Activated T-cell treated with anti-CD3 and anti-CD28 coated beads, Interleukin-2, amount 50 U/mL, for 24 hours (primary cell): ENCODE measurements around the gene CYSTM1.

ENCODE experiments used
- DNase-seq: peaks from one replicate; pipeline ENCODE4 v3.0.0-alpha.2; 2020
- H3K27ac Mint-ChIP-seq: 2 replicates; pipeline ENCODE4 v1.8.0; 2020; ENCODE audit warnings: mild to moderate bottlenecking, mixed read lengths
- H3K27me3 Mint-ChIP-seq: 2 replicates; pipeline ENCODE4 v1.8.0; 2020; ENCODE audit warnings: mixed read lengths
- H3K36me3 Mint-ChIP-seq: 2 replicates; pipeline ENCODE4 v1.8.0; 2020; ENCODE audit warnings: low read depth, mixed read lengths
- H3K4me1 Mint-ChIP-seq: 2 replicates; pipeline ENCODE4 v1.8.0; 2020; ENCODE audit warnings: low read depth, mixed read lengths
- H3K4me3 Mint-ChIP-seq: 2 replicates; pipeline ENCODE4 v1.8.0; 2020; ENCODE audit warnings: mild to moderate bottlenecking, moderate library complexity, mixed read lengths
- H3K9me3 Mint-ChIP-seq: 2 replicates; pipeline ENCODE4 v1.8.0; 2020; ENCODE audit warnings: mixed read lengths

Gene CYSTM1

GRCh38 chr5:140174465-140175366 lies at the start of gene CYSTM1:
Gene CYSTM1, plus strand, starts transcription at chr5:140175188. Its CDS starts 19,278 bp downstream, at chr5:140194466.
- peaks cover 17% of the 10 kb centered on the region for H3K4me1 Mint-ChIP-seq
- no peaks in the 10 kb centered on the region for H3K9me3 Mint-ChIP-seq
- H3K27ac Mint-ChIP-seq: peak within 1 kb of the TSS; percentile 91
- peaks cover 5% of the 10 kb centered on the region for H3K27me3 Mint-ChIP-seq
- peak; percentile 97 for DNase-seq
- H3K4me3 Mint-ChIP-seq: peak within 1 kb of the TSS; percentile 92
- peaks cover 7% of the 10 kb centered on the region for H3K36me3 Mint-ChIP-seq

GRCh38 chr5:140125637-140126036 lies 49.4 kb upstream of the CYSTM1 start, which contains the start of gene IGIP:
Gene IGIP, plus strand, starts transcription at chr5:140125937. Its CDS starts 2,540 bp downstream, at chr5:140128477.
- no peak within 1 kb of the TSS for H3K27ac Mint-ChIP-seq
- no peaks in the 10 kb centered on the region for H3K36me3 Mint-ChIP-seq
- no peak within 1 kb of the TSS for H3K4me3 Mint-ChIP-seq
- no peaks in the 10 kb centered on the region for H3K27me3 Mint-ChIP-seq
- H3K9me3 Mint-ChIP-seq: no peaks in the 10 kb centered on the region
- no peak for DNase-seq
- peaks cover 45% of the 10 kb centered on the region for H3K4me1 Mint-ChIP-seq

- H3K36me3 Mint-ChIP-seq: no peaks in the 10 kb centered on the region
- H3K4me1 Mint-ChIP-seq: peaks cover 50% of the 10 kb centered on the region
- H3K4me3 Mint-ChIP-seq: no peak overlapping the region
- no peaks in the 10 kb centered on the region for H3K9me3 Mint-ChIP-seq
- no peak for DNase-seq
- H3K27me3 Mint-ChIP-seq: no peaks in the 10 kb centered on the region
- no peak overlapping the region for H3K27ac Mint-ChIP-seq
Measured at GRCh38 chr5:140126315-140127012, 48.5 kb upstream of the CYSTM1 start.

- Mint-ChIP-seq H3K36me3 (no peaks in the 10 kb centered on the region), H3K4me1 (peaks cover 50% of the 10 kb centered on the region), H3K27me3 (no peaks in the 10 kb centered on the region), H3K4me3 (no peak overlapping the region), H3K27ac (no peak overlapping the region), H3K9me3 (no peaks in the 10 kb centered on the region)
- DNase-seq: no peak
Measured at GRCh38 chr5:140128376-140128775, 46.6 kb upstream of the CYSTM1 start.

- Mint-ChIP-seq H3K36me3 (no peaks in the 10 kb centered on the region), H3K4me1 (peaks cover 48% of the 10 kb centered on the region), H3K4me3 (no peak overlapping the region), H3K27ac (no peak overlapping the region), H3K9me3 (no peaks in the 10 kb centered on the region), H3K27me3 (no peaks in the 10 kb centered on the region)
- no peak for DNase-seq
Measured at GRCh38 chr5:140130949-140131733, 43.8 kb upstream of the CYSTM1 start.

GRCh38 chr5:140131967-140132409 lies 43.0 kb upstream of the CYSTM1 start:
- no peak for DNase-seq
- Mint-ChIP-seq H3K27me3 (no peaks in the 10 kb centered on the region), H3K4me3 (no peak overlapping the region), H3K27ac (peak overlapping the region; percentile 58), H3K4me1 (peaks cover 48% of the 10 kb centered on the region), H3K9me3 (no peaks in the 10 kb centered on the region), H3K36me3 (no peaks in the 10 kb centered on the region)

- H3K4me1 Mint-ChIP-seq: peaks cover 47% of the 10 kb centered on the region
Measured at GRCh38 chr5:140133514-140134167, 41.3 kb upstream of the CYSTM1 start.

GRCh38 chr5:140134277-140134935 lies 40.6 kb upstream of the CYSTM1 start:
- Mint-ChIP-seq H3K4me3 (no peak overlapping the region), H3K4me1 (peaks cover 47% of the 10 kb centered on the region), H3K36me3 (no peaks in the 10 kb centered on the region), H3K9me3 (no peaks in the 10 kb centered on the region), H3K27ac (no peak overlapping the region), H3K27me3 (no peaks in the 10 kb centered on the region)
- DNase-seq: no peak

More at GRCh38 chr5:140133514-140134167, 41.3 kb upstream of the CYSTM1 start:
- Mint-ChIP-seq H3K9me3 (no peaks in the 10 kb centered on the region), H3K4me3 (no peak overlapping the region), H3K36me3 (no peaks in the 10 kb centered on the region), H3K27me3 (no peaks in the 10 kb centered on the region), H3K27ac (no peak overlapping the region)
- DNase-seq: no peak

GRCh38 chr5:140135127-140135526 lies 39.9 kb upstream of the CYSTM1 start:
- peaks cover 44% of the 10 kb centered on the region for H3K4me1 Mint-ChIP-seq
- H3K4me3 Mint-ChIP-seq: no peak overlapping the region
- DNase-seq: no peak
- H3K36me3 Mint-ChIP-seq: no peaks in the 10 kb centered on the region
- H3K27ac Mint-ChIP-seq: no peak overlapping the region
- no peaks in the 10 kb centered on the region for H3K27me3 Mint-ChIP-seq
- H3K9me3 Mint-ChIP-seq: no peaks in the 10 kb centered on the region

- Mint-ChIP-seq H3K9me3 (no peaks in the 10 kb centered on the region), H3K27me3 (no peaks in the 10 kb centered on the region), H3K36me3 (no peaks in the 10 kb centered on the region), H3K4me3 (no peak overlapping the region), H3K27ac (no peak overlapping the region), H3K4me1 (peaks cover 30% of the 10 kb centered on the region)
- DNase-seq: no peak
Measured at GRCh38 chr5:140136624-140137023, 38.4 kb upstream of the CYSTM1 start.

- Mint-ChIP-seq H3K27ac (no peak overlapping the region), H3K27me3 (peaks cover 11% of the 10 kb centered on the region), H3K36me3 (no peaks in the 10 kb centered on the region), H3K4me3 (no peak overlapping the region), H3K4me1 (peaks cover 17% of the 10 kb centered on the region), H3K9me3 (no peaks in the 10 kb centered on the region)
- DNase-seq: no peak
Measured at GRCh38 chr5:140140435-140140834, 34.6 kb upstream of the CYSTM1 start.

- Mint-ChIP-seq H3K27ac (no peak overlapping the region), H3K36me3 (no peaks in the 10 kb centered on the region), H3K9me3 (no peaks in the 10 kb centered on the region), H3K4me1 (peaks cover 22% of the 10 kb centered on the region), H3K27me3 (peaks cover 17% of the 10 kb centered on the region), H3K4me3 (no peak overlapping the region)
- DNase-seq: no peak
Measured at GRCh38 chr5:140141241-140141640, 33.7 kb upstream of the CYSTM1 start.

GRCh38 chr5:140142246-140142645 lies 32.7 kb upstream of the CYSTM1 start:
- peaks cover 24% of the 10 kb centered on the region for H3K4me1 Mint-ChIP-seq
- H3K36me3 Mint-ChIP-seq: no peaks in the 10 kb centered on the region
- no peak overlapping the region for H3K27ac Mint-ChIP-seq
- no peak for DNase-seq
- no peaks in the 10 kb centered on the region for H3K9me3 Mint-ChIP-seq
- H3K27me3 Mint-ChIP-seq: peaks cover 25% of the 10 kb centered on the region
- H3K4me3 Mint-ChIP-seq: no peak overlapping the region
